COR-L47 (cell line): ENCODE results near the gene CFC1B.
"Not testable (repeated sequence)": the region's sequence is repeated elsewhere in the genome, so short reads cannot be mapped to it uniquely, and the experiment has no call there.

Experiments used
- DNase-seq: peaks from one replicate; lab custom pipeline; 2025; lab: John Stamatoyannopoulos, UW

The CFC1B gene

GRCh38 chr2:130566165-130566564 is 45.1 kb downstream of the CFC1B start:
- not testable (repeated sequence) for DNase-seq

DNA sequence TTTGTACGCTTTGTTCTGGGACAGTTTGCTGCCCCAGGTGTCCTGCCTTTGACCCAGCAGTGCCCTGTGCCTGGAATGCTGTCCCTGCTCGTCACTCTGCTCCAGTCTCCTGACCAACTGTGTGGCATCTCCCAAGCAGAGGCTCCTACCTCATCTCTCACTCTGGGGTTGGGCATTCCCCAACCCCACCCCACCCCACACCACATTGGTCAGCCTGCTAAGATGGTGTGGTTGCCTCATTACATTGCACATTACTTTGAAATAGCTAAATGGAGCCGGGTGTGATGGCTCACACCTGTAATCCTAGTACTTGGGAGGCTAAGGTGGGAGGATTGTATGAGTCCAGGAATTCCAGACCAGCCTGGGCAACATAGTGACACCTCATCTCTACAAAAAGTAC is 50.9 kb downstream of the CFC1B start:
- DNase-seq, result not testable (repeated sequence)

DNA sequence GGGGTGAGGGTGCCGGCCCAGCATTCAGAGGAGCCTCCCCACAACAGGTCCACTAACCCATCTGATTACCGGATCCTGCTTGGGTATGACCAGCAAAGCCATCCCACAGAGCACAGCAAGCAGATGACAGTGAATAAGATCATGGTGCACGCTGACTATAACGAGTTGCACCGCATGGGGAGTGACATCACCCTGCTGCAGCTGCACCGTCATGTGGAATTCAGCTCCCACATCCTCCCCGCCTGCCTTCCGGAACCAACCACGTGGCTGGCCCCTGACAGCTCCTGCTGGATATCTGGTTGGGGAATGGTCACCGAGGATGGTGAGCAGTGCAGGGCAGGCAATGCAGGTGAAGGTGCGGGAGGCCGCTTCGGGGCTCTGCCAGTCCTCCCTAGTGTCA is 53.2 kb downstream of the CFC1B start:
- DNase-seq, result not testable (repeated sequence)

- DNase-seq, result not testable (repeated sequence)
These were observed 55.3 kb downstream of the CFC1B start for GRCh38 chr2:130576209-130576784.

GRCh38 chr2:130577559-130577958 is 56.5 kb downstream of the CFC1B start:
- not testable (repeated sequence) for DNase-seq
